ENCODE measurements around the gene AGK. TPM values are rescaled to one million over a fixed set of nuclear protein-coding genes. Genes with fewer than 3 reads are reported as not detected.

The AGK gene
- total RNA-seq, 1 donor from 2014 or later, result 19.8 TPM

GRCh38 chr7:141663081-141663849, 112.1 kb downstream of the AGK start:
- Histone ChIP-seq H3K27me3 (ENCODE audit: low read depth) (no peaks in the 10 kb centered on the region), H3K9me3 (no peaks in the 10 kb centered on the region), H3K4me1 (peaks cover 14% of the 10 kb centered on the region), H3K4me3 (no peak overlapping the region), H3K27ac (no peak overlapping the region), H3K36me3 (peaks cover 77% of the 10 kb centered on the region)
- intact Hi-C loops (cut with DNase I), result no loop called here
- peak; percentile 26 to 67 for ATAC-seq
- TF ChIP-seq, protein P1, sequence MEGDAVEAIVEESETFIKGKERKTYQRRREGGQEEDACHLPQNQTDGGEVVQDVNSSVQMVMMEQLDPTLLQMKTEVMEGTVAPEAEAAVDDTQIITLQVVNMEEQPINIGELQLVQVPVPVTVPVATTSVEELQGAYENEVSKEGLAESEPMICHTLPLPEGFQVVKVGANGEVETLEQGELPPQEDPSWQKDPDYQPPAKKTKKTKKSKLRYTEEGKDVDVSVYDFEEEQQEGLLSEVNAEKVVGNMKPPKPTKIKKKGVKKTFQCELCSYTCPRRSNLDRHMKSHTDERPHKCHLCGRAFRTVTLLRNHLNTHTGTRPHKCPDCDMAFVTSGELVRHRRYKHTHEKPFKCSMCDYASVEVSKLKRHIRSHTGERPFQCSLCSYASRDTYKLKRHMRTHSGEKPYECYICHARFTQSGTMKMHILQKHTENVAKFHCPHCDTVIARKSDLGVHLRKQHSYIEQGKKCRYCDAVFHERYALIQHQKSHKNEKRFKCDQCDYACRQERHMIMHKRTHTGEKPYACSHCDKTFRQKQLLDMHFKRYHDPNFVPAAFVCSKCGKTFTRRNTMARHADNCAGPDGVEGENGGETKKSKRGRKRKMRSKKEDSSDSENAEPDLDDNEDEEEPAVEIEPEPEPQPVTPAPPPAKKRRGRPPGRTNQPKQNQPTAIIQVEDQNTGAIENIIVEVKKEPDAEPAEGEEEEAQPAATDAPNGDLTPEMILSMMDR (IDR thresholded peaks at IDR 0.05), result no peak
- DNase-seq, result no peak

- no peak overlapping the region for H3K27ac ChIP-seq
- H3K9me3 ChIP-seq, result no peaks in the 10 kb centered on the region
- no peaks in the 10 kb centered on the region for H3K27me3 ChIP-seq (ENCODE audit: low read depth)
- H3K4me1 ChIP-seq, result peaks cover 14% of the 10 kb centered on the region
- TF ChIP-seq, protein P1 (IDR thresholded peaks at IDR 0.05), result no peak
- H3K36me3 ChIP-seq, result peaks cover 65% of the 10 kb centered on the region
- H3K4me3 ChIP-seq, result no peak overlapping the region
- ATAC-seq, result no peak
- intact Hi-C loops (cut with DNase I), result no loop called here
- no peak for DNase-seq
Observed at GRCh38 chr7:141664450-141664849, 113.2 kb downstream of the AGK start.

DNA sequence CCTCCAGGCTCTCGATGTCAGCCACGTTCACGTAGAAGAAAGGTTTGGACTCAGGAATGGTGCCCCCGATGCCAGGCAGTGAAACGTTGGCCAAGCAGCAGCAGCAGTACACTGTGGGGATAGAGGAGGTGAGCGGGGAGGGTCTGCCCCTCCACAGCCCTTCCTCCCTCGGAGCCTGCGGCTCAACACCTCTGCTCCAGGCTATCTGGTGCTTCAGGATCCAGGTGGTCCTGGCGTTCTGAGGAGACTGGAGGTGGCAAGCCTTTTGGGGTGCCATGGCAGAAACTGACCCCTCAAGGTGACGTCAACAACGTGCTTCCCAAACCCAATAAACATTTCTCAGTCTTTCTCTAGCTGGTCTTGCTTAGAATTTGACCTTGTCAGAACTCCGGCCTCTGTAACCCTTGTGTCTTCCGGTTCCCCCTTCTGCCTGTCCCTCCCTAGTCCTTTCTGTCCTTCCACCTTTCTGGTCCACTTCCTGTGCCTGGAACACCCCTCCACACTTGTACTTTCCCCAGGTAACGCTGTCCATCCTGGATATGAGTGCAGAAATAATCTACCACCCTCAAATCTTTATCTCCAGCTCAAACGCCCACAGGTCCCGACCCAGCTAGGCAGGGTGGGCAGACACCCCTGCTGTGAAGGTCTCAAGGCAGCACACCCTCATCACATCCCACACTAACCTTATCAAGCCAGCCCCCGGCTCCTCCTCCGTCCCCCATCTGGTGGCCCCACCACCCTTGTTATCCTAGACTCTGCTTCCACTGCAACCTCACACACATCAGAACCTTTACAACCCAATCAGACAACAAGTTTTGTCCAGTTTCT, 114.2 kb downstream of the AGK start:
- peaks cover 14% of the 10 kb centered on the region for H3K4me1 ChIP-seq
- H3K36me3 ChIP-seq, result peaks cover 57% of the 10 kb centered on the region
- intact Hi-C loops (cut with DNase I), result no loop called here
- no peaks in the 10 kb centered on the region for H3K27me3 ChIP-seq (ENCODE audit: low read depth)
- no peaks in the 10 kb centered on the region for H3K9me3 ChIP-seq
- TF ChIP-seq, protein P1 (IDR thresholded peaks at IDR 0.05), result no peak
- DNase-seq (no peak), ATAC-seq (no peak)
- H3K27ac ChIP-seq, result no peak overlapping the region
- no peak overlapping the region for H3K4me3 ChIP-seq

DNA sequence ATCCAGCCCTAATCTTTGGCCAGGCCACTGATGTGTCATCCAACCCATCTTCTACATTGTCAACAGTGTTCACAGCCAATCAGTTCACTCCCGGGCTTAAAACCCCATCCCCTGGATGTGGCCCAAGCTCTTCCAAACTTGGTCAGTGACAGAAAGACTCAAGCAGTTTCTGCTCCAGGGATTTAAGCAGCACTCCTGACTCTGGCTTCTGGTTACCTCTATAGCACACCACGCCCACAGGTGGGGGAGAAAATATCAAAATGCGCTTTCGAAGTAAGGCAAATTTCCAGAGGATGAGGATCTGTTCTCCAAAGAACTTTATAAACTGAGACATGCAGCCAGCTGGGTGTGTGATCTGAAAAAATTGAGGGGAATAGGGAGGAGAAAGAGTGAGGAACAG, 114.9 kb downstream of the AGK start:
- intact Hi-C loops (cut with DNase I), result no loop called here
- H3K27ac ChIP-seq, result no peak overlapping the region
- TF ChIP-seq, protein P1 (IDR thresholded peaks at IDR 0.05), result no peak
- ATAC-seq (no peak), DNase-seq (no peak)
- no peak overlapping the region for H3K4me3 ChIP-seq
- H3K9me3 ChIP-seq, result no peaks in the 10 kb centered on the region
- no peaks in the 10 kb centered on the region for H3K27me3 ChIP-seq (ENCODE audit: low read depth)
- peaks cover 14% of the 10 kb centered on the region for H3K4me1 ChIP-seq
- H3K36me3 ChIP-seq, result peaks cover 61% of the 10 kb centered on the region

- Histone ChIP-seq H3K36me3 (peaks cover 52% of the 10 kb centered on the region), H3K4me1 (peaks cover 10% of the 10 kb centered on the region), H3K27me3 (ENCODE audit: low read depth) (no peaks in the 10 kb centered on the region), H3K4me3 (no peak overlapping the region), H3K27ac (no peak overlapping the region), H3K9me3 (no peaks in the 10 kb centered on the region)
- DNase-seq, result no peak
- ATAC-seq, result no peak
- TF ChIP-seq, protein P1 (IDR thresholded peaks at IDR 0.05), result no peak
- intact Hi-C loops (cut with DNase I), result no loop called here
Observed at GRCh38 chr7:141668853-141669252, 117.6 kb downstream of the AGK start.
